HG03159 (cell line): ENCODE measurements around the gene COG4.
A peak's percentile ranks its signal among the peaks of the same experiment; 100 is the strongest.
"Not testable (repeated sequence)": the region's sequence is repeated elsewhere in the genome, so short reads cannot be mapped to it uniquely, and the experiment has no call there.

Source experiments
- ATAC-seq: cut with Tn5 transposase; IDR thresholded peaks from one replicate; pipeline ENCODE4 v1.9.1; 2021; ENCODE audit warnings: mild to moderate bottlenecking, moderate library complexity; ENCODE audit not compliant: unreplicated experiment

The COG4 gene

DNA sequence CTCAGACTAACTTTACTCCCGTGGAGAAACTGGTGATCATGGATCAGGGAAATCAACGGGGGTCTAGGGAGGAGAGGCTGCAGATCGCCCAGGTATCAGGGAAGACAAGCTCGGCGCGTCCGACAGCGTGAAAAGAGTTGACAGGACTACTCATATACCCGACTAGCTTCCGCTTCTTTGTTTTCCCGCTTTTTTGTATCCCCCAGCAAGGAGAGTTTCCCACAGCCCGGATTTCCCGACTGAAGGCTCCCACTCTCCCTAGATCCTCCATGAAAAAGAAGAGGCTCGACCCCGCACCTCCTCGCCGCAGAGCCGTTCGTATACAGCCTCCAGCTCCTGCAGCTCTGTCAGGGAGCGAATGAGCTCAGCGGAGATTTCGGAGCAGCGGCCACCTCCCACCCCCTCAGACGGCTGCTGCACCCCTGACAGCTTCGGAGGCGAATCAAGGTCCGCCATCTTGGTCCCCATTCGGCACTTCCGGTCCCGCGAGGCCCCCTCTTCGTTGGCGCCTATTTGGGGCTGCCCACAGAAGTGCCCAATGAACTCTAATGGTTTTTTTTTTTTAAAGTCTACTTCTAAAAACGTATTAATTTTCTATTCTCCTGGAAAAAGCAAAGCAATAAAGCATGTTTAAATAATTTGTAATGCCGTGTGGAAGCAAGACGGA lies at the start of gene COG4:
COG4 (minus strand) TSS at position 479 of the 667 bp plus-strand sequence; CDS start at position 468, 11 bp downstream.
- peak; percentile 58 for ATAC-seq

DNA sequence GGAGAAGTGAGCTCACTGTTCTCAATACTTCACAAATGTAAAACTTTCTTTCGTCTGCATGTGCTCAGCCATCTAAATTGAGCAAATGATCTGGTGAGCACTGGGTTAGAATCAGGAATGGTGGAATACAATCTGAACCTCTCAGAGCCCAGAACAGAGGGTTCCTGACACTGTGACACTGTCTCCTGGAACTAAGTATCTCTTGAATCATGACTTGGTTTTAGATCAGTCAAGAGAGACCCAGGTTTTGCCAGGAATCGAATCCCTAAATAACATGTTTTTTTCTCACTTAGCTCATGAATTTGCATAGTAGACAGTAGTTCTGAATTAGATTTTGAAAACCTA lies 49.5 kb upstream of the COG4 start:
- no peak for ATAC-seq

DNA sequence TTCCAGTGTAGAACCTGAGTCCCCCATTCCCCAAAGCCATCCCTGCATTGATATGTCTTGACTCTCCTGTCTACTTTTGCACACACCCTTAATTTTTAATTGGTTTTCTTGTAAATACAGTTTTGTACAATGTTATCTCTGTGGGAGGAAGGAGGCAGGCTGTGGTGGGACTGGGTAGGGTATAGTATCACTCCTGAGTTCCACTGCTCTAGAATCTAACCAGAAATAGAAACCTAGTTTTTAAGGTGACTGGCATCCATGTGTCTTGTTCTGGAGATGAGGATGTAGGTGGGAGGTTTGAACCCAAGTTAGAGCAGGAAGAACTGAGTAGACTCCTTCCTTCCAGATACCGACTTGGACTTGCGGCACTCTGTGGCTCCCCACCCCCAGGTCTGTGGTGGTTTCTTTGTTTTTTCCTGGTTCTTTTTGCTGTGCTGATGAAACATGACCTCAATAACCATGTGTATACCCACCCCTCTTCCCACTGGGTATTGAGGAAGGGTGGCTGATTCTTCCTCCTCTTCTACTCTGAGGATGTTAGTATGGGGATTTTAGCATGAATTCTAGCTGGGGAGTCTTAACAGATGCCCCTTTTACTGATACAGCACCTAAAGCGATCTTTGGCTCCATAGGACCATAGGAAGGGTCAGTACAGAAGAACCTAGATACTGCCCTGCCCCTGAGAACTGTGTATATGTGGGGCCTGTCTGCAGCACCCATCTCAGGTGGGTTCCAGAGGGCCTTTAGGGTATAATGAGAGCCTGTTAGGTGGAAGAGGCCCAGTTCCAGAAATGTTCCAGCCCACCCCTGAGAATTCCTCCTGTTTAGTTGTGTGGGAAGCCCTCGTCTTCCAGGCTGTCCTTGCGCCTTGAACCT lies 48.9 kb upstream of the COG4 start:
- ATAC-seq: no peak

DNA sequence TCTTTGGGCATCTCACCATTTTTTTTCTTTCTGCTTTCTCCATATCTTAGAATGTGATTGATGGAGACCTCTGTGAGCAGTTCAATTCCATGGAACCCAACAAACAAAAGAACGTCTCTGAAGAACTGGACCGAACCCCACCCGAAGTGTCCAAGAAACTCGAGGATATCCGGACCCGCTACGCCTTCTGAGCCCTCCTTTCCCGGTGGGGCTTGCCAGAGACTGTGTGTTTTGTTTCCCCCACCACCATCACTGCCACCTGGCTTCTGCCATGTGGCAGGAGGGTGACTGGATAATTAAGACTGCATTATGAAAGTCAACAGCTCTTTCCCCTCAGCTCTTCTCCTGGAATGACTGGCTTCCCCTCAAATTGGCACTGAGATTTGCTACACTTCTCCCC lies 48.3 kb upstream of the COG4 start:
- no peak for ATAC-seq

DNA sequence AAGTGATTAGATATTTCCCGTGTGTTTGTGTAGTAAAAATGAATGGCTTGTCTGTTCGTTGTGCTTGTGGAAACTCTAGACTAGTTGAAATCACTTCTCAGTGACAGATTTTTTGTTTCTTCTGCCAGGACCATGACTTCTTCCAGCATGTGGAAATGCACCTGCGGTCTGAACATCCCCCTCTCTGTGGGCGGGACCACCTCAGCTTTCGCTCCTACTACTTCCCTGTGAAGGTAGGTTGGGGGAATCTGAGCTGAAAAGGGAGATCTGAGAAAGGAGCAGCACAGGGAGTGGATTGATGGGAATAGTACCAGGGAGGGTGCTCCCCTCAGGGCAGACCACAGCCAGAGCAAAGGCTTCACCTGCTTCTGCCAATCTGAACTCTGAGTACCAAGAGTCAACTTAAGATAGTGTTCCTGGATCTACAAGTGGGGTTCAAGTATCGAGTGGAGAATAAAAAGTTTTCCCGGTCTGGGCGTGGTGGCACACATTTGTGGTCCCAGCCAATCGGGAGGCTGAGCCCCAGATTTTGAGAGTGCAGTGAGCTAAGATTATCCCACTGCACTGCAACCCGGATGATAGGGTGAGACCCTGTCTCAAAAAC lies 47.7 kb upstream of the COG4 start:
- ATAC-seq: no peak

DNA sequence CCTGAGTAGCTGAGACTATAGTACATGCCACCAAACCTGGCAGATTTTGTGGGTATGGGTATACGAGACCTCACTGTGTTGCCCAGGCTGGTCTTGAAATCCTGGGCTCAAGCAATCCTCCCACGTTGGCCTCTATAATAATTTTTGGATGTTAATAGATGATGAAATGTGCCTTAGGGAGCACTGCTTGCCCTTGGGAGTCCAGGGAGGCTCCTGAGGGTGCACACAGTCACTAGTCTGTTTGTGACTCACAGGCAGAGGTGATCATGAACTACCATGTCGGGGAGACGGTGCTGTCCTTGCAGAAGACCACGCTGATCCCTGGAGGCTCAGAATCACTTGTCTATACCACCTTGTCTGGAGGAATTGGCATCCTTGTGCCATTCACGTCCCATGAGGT lies 46.4 kb upstream of the COG4 start:
- ATAC-seq: no peak

DNA sequence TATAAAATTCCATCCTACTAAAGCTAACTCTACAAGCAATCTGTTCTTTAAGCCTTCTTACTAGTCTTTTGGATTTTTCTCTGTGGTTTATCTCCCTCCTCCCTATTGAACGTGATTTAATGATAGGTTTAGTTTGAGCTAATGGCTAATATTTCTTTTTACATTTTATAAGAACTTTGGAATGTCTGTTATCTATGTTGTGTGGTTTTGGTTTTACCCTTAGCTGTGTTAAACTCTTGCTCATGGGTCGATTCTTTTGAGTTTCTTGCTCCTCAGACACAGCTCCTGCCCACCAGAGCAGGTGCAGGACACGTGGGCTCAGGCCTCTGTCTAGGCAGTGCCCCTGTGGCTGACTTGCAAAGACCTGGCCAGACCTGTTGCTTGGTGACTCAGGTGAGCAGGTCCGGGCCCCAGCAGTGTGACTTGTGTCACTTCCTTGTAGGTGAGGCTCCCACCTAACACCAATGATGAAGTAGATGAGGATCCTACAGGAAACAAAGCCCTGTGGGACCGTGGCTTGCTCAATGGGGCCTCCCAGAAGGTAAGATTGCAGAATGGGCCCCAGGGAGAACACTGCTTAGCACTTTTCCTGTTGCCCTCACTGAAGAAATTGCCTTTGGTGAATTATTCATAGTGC lies 45.4 kb upstream of the COG4 start:
- no peak for ATAC-seq

DNA sequence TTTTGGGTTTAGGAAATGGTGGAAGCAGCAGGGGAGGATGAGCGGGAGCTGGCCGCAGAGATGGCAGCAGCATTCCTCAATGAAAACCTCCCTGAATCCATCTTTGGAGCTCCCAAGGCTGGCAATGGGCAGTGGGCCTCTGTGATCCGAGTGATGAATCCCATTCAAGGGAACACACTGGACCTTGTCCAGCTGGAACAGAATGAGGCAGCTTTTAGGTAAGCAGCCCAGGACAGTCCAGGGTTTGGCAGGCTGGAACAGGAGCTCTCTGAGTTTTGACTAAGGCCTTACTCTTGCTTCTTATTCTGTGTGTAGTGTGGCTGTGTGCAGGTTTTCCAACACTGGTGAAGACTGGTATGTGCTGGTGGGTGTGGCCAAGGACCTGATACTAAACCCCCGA lies 41.7 kb upstream of the COG4 start:
- no peak for ATAC-seq

DNA sequence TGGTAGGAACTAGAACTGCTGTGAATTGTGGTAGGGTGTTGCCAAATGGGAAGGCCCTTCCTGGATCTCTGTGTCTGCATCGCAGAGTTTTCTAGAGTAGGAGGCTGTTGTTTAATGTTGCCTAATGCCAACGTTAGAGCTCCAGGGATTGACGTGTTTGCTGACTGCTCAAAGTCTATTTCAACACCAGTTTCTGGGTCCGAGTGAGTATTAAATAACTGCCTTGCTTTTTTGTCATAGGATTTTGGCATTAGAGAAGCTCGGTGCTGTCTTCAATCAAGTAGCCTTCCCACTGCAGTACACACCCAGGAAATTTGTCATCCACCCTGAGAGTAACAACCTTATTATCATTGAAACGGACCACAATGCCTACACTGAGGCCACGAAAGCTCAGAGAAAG lies 40.3 kb upstream of the COG4 start:
- ATAC-seq: no peak

DNA sequence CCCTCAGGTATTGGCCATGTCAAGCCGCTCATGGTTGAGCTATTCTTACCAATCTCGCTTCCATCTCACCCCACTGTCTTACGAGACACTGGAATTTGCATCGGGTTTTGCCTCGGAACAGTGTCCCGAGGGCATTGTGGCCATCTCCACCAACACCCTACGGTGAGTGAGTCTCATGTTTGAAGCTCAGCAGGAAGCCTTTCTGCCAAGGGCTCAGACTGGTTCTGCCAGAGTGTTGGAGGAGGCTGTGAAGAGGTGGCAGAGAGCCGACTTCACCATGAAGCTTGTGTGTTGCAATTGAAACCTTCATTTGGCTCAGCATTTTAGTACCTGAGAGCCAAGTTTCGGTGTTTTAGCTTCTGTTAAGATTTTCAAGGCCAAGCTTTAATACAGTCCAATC lies 38.3 kb upstream of the COG4 start:
- ATAC-seq: no peak

DNA sequence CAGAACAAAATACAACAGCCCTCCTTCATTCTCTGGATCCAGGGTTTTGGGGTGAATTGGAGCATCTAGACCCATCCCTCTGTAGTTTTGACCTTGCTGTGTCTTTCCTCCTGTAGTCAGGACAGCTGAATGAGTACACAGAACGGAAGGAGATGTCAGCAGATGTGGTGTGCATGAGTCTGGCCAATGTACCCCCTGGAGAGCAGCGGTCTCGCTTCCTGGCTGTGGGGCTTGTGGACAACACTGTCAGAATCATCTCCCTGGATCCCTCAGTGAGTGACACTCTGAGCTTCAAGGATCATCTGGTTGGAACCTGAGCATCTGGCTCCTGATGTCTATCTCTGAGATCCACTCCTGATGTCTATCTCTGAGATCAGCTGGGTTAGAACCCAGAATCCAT lies 32.7 kb upstream of the COG4 start:
- no peak for ATAC-seq

DNA sequence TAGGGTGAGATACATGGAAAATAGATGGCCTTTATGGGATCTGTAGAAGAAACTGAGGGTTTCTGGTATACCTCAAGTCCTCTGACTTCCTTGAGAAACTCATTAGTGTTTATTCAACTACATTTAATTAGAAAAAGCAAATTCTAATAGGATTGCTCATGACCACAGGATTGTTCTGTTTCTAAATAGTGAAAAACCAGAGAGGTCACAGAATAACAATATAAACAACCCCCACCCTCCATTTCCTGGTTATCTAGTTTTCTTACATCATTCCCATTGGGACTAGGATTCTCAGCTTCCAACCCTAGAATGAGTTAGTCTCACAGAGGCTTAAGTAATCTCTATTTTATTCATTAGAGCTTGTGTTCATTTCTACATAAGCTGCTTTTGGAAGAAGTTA lies 30.3 kb upstream of the COG4 start:
- no peak for ATAC-seq

DNA sequence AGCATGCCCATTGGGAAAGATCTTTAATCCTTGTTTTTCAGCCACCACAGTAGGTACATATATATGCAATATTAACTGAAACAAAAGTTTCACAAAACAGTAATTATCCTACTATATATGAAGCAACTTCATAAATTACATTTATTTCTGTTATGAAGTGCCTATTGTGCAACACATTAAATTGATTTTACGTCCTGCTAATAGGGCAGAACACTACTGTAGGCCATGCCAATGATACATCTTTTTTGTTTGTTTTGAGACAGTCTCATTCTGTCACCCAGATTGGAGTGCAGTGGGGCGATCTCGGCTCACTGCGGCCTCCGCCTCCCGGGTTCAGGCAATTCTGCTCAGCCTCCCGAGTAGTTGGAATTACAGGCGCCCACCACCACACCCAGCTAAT lies 29.3 kb upstream of the COG4 start:
- ATAC-seq: no peak

DNA sequence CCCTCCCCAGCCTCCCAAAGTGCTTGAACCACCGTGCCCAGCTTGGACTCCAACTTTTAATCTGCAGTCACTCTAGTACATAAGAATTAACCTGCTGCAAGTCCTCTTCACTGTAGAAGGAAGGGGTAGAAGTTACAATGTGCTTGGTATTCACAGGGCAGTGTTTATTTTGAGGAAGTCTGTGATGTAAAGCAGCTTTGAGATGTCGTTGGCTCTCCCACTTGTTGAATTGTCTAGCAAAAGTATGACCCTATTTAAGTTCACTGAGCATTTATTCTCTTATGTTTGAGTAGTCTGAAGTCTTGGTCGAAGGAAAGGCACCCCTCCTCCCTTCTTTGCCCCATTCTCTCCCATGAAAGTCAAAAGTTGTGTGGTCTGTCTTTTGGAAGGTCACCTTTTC lies 28.4 kb upstream of the COG4 start:
- no peak for ATAC-seq

DNA sequence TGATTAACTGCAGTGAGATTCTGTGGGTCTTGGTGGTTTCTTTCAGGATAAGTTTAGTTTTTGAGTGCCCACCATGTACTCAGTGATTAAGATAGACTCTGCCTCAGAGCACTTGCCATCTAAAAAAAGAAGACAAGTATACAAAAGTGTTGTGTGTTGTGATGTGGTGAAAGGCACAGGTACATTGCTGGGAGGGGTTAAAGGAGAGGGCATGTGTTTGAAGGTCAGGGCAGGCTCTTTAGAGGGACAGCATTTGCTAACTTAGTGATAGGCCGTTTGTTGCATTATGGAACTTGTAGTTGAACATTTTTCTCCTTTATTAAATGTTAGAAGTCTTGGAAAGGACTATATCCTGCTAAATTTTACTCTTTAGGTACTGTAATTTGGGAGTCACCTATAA lies 26.7 kb upstream of the COG4 start:
- no peak for ATAC-seq

DNA sequence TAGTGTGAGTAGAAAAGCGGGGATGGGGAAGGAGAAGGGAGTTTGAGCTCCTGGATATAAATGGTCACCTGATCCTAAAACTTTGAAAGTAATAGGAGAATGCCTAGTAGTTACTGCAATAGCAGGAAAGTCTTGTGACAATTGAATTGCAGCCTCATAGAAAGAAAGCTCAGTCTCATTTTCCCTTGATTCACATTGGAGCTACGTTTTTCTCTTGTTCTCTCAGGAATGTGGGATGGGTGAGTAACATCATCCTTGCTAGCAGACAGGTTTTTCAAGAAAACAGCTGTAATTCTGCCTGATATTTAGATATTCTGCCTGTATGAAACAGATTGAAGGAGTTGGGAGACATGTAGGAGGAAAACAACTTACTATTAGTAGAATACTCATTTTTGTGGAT lies 25.6 kb upstream of the COG4 start:
- no peak for ATAC-seq

DNA sequence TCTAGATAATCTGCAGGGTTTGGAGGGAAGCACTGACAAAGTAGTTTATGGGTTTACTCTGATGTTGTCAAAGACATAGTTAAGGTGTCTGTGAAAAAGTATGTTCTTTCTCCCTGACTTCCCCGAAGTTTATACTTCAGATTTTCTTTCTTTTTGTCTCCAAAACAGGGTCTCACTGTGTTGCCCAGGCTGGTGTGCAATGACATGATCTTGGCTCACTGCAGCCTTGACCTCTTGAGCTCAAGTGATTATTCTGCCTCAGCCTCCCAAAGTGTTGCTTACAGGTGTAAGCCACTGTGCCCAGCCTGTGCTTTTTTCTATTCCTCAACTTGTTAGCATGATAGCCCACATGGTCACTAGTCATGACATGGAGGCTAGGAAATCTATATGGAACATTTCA lies 21.2 kb upstream of the COG4 start:
- ATAC-seq: no peak

DNA sequence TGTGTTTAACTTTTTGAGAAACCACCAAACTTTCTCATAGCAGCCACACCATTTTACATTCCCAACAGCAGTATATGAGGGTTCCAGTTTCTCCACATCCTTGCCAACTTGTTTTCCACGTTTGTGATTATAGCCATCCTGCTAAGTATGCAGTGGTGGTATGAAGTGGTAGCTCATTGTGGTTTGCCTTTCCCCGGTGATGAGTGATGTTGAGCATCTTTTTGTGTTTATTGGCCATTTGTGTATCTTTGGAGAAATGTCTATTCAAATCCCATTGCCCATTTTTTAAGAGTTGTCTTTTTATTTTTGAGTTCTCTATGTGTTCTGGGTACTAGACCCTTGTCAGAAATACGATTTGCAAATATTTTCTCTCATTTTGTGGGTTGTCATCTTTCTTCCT lies 17.6 kb upstream of the COG4 start:
- ATAC-seq: no peak

DNA sequence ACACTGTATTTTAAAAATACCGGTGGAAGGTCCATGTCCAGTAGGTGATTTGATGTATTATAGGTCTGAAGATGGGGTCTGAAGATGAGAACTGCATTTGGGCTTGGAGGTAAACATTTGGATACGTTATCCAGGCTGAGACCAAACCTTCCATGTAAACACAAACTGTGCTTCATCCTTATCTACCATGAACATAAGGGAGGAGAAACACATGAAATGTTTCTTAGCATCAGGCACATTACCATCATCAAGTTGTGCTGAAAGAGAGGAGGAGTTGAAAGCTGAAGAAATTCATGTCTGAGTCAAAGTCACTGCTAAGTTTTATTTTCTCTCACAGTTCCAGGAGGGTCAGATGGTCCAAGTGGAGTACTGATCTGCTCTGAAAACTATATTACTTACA lies 11.6 kb upstream of the COG4 start:
- no peak for ATAC-seq

DNA sequence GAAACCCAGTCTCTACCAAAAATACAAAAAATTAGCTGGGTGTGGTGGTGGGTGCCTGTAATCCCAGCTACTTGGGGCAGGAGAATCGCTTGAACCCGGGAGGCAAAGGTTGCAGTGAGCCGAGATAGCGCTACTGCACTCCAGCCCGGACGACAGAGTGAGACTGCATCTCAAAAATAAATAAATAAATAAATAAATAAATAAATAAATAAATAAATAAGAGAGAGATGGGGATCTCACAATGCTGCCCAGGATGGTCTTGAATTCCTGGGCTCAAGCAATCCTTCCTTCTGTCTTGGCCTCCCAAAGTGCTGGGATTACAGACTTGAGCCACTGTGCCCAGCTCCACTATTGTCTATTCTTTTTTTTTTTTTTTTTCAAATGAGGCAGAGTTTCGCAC lies 6.6 kb upstream of the COG4 start:
- ATAC-seq: not testable (repeated sequence)

DNA sequence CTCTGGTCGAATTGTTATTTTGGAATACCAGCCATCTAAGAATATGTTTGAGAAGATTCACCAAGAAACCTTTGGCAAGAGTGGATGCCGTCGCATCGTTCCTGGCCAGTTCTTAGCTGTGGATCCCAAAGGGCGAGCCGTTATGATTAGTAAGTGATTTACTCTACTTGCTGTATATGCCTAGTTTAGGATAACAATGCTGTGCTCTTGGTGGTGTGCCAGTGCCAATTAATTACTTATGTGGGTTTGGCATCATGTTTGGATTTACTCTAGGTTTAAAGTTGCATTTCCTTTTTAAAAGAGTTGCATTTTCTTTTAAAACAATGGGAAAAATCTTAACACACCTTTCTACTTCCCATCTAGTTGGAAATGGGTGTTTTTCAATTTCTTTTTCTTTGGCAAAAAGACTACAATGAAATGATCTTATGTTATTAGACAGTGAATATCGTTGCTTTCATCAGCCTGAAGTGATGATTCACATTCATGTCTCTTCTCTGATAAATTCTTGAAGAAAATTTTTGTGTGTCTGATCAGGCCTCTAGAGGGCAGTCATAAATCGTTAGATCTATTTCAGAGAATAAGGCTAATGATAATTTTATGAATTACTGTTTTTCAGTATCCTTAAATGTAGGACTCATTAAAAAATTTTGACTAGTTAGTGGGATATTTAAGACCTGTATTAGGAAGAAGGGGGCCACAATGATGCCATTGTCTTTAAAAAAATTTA lies 5.9 kb upstream of the COG4 start:
- ATAC-seq: no peak
